Stimulated activated CD8-positive, alpha-beta memory T cell treated with anti-CD3 and anti-CD28 coated beads, Interleukin-15, amount 100 ng/mL, for 48 hours (primary cell): ENCODE data around the gene MARK3.

ENCODE experiments used
- DNase-seq, 2 donors: peaks; one replicate each; pipeline ENCODE4 v3.0.0-alpha.2; 2020; ENCODE audit warnings: low read depth in 2 of 2

The MARK3 gene

DNA sequence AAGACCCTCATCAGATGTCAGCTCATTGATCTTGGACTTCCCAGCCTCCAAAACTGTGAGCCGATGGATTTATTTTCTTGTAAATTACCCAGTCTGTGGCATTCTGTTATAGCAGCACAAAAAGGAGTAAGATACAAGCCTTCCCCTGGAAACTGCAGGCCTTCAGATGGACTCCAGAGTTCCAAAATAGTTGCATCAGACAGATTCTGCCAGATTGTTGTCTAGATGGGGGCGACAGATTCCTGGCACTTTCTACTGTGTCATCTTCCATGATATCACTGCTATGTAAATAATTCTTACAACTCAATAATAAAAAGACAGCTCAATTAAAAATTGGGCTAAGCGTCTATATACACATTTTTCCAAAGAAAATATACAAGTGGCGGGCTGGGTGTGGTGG, 17.2 kb upstream of the MARK3 start:
- no peak for DNase-seq

DNA sequence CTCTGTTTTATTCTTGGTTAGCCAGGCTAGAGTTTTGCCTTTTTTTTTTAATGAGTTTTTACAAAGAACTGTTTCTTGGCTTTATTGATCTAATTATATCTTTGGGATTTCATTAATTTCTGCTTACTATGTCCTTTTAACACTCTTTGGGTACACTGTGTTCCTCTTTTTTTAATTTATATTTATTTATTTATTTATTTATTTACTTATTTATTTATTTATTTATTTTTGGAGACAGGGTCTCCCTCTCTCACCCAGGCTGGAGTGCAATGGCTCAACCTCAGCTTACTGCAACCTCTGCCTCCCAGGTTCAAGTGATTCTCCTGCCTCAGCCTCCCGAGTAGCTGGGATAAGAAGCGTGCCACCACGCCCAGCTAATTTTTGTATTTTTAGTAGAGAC, 15.1 kb upstream of the MARK3 start:
- no peak for DNase-seq

DNA sequence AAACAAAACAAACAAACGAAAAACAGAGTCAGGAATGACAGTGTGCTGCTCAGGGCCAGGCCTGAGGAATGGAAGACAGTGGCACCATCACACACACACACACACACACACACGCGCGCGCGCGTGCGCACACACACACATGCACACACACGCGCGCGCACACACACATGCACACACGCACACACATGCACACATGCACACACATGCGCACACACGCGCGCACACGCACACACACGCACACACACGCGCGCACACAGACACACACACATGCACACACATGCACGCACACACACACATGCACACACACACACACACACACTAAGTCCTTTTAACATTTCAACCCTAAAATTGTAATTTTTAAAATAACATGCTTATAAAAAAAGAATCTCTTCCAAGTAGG, 13.2 kb upstream of the MARK3 start:
- no peak for DNase-seq

DNA sequence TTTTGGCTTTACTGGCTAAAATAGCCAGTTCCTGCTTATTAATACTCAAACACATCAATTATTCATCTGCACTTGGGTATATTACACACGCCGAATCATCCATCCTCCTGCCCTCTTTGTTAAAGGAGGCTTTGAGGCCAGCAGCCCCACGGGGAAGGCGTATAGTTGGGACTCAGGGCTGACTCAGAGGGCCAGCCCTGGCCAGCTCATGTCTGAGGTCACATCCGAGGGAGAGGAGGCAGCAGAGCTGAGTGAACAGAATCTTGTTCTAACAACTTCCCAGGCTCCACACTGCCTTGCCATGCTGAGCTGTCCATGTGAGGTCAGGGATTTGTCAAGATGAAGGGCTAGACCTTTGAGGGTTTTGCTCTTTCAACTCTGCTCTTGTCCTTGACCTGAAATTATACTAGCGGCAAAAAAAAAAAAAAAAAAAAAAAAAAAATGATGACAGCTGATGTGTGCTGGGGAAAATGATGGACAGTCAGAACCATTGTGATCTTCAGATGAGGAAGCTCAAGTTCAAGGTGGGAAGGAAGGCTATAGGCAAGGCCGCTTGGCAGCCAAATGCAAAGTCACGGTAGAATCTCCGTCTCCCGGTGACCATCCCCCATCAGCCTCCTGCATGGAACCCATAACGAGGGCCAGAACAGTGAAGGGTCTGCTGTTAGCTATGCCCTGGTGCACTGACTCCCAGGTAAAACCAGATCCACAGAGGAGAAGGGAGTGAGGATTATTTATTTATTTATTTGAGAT, 12.5 kb upstream of the MARK3 start:
- DNase-seq: peak in 1 of 2 donors; percentile 43

DNA sequence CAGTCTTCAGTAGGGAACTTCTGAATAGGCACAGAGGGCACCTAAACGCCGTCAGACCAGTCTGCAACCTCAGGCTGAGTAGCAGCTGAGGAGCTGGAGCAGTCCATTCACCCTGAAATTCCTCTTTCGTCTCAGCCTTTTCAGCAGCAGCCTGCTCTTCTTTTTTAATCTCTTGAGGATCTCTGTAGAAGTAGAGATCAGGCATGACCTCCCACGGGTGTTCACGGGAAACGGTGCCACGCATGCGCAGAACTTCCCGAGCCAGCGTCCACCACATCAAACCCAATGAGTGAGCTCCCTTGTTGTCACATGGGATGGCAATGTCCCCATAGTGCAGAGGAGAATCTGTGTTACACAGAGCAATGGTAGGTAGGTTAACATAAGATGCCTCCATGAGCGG, 11.1 kb upstream of the MARK3 start:
- no peak for DNase-seq

DNA sequence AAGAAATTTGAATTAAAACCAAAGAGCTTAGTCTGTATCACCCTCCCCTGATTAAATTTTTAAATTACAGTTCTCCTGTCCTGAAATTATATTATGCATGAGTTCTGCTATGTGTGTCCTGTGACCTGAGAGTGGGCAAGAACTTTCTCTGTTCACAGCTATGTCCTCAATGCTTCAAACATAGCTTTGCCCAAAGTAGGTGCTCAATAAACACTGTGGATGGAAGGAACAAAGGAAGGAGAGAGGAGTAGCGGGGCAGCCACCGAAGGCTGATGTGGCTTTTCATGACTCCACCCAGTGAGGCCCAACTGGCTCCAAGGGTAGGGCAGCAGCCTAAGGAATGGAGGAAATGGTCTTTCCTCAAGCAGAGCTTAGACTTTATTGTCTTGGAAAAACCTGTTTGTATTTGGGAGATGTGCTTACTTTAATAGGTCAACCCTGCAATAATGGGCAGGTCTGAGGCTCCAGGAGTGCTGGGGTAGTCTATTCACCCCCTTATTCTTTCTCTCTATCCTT, 7.6 kb upstream of the MARK3 start:
- DNase-seq: no peak

DNA sequence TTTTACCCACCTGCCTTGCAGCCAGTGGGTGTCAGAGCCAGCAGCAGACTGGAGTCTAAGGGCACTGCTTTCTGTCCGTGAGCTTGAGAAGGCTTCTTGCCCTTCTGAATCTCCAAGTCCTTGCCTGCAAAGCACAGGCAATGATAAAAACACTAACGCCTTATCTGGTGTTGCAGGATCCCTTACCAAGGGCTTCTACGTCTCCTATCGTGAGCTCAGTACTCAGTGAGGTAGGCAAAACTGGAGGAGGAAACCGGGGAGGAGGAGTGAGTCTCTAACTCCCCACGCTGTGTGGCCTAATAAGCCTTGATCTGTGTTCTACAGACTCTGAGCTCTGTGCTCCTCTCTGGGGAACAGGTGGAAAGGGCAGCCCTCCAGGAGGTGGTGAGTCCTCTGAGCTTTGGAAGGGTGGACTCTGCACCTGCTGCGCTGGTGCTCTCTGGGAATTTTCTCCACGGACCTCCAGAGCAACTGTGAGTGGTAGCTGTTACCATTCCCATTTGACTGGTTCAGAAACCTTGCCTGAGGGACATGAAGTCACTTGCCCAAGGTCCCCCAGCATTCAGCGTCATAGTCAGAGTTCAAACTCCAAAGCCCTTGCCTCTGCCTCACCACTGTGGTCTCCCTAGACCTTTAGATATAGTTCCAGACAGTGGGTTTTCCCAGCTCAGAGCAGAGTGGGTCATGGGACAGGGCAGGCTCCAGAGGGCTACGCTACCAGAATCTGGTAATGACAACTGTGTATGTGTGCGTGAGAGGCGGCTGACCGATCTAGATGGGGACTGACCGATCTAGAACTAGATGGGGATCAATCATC, 7.0 kb upstream of the MARK3 start:
- DNase-seq: no peak

DNA sequence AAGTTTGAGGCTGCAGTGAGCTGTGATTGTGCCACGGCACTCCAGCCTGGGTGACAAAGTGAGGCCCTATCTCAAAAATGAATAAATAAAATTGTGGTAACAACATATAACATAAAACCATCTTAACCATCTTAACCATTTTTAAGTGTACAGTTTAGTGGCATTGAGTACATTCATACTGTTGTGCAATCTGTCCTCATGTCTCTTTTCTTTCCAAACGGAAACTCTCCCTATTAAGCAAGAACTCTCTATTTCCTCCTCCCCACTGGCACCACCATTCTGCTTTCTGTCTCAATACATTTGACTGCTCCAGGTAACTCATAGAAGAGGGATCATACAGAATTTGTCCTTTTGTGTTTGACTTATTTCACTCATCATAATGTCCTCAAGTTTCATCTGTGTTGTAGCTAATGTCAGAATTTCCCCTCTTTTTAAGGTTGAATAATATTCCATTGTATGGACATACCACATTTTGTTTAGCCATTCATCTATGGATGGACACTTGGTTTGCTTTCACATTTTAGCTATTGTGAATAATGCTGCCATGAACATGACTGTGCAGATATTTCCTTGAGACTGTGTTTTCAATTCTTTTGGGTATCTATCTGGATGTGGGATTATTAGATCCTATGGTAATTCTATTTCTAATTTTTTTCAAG, 4.4 kb upstream of the MARK3 start:
- no peak for DNase-seq

DNA sequence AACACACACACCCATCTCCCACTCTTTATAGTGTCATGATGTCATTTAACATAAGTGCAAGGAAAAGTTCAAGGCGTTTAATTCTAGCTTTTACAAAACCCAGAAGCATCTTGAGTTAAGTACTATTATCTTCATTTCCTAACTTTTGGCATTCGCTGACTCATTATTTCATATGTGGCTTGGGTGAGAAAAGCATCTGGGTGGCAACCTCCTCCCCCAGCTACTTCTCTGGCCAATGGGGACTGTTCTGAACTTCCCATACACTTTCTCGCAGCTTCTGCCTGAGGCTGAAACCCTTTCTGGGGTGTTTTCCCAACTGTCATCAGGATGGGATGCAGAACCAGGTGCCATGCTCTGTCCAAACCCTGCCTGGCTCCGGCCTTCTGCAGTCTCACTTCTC, 2.8 kb upstream of the MARK3 start:
- no peak for DNase-seq

DNA sequence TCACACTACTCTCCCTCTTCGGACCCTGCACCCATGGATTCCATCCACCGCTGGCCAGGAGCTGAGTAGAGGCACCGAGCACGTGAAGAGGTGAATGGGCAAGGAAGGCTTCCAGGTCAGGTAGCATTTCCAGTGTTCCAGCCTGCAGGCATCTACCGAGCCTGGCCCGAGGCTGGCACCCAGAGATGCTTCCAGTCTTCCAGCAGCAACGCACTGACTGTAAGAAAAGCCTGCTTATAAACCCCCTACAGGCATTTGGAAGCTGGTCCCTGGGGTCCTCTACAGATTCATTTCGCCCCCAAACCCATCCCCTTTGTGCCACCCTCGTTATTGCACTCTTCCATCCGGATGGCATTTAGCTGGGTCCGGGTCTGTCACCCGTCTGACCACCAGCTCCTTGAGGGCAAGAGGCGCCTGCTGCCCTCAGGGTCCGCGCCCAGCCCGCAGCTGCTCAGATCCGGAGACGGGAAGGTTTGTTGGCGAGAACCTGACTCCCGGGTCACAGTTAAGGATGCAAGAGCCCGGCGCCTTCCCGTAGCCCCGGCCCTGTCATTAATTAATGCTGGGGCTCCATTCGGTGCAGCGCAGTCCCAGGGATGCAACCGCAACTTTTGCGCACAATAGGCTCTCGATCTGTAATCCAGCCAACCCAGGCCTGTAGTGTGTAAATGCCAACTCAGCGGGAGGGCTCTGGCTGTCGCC, 614 bp upstream of the MARK3 start:
- no peak for DNase-seq

DNA sequence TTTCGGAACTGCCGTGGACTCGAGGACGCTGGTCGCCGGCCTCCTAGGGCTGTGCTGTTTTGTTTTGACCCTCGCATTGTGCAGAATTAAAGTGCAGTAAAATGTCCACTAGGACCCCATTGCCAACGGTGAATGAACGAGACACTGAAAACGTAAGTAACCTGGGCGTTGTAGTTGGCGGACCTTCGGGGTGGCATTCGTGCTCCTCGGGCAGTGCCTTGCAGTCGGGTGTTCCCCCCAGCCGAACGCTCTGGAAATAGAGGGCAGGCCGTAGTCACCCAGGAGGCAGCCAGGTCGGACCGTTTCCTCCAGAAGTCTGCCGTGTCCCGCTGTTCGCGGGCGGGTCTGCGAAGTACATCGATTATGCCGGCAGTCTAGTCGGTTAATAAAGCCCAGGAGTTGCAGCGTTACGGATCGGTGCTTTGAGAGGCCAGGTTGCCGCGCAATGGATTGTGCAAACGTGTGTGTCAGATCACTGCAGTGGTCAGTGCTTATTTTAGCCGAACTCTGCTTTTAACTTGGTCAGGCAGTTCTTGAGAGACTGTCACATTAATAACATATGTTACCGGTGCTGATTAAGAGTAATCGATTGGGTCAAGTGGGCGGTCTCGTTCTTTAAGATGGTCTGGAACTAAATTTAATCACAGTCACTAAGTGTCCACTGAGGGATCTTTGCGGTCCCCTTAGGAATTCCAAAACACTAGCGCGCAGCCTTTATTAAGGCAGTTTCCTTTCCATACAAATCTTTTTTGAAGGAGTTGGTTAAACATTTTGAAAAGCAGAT, 906 bp downstream of the MARK3 start:
- peak in 1 of 2 donors; percentile 8 for DNase-seq

DNA sequence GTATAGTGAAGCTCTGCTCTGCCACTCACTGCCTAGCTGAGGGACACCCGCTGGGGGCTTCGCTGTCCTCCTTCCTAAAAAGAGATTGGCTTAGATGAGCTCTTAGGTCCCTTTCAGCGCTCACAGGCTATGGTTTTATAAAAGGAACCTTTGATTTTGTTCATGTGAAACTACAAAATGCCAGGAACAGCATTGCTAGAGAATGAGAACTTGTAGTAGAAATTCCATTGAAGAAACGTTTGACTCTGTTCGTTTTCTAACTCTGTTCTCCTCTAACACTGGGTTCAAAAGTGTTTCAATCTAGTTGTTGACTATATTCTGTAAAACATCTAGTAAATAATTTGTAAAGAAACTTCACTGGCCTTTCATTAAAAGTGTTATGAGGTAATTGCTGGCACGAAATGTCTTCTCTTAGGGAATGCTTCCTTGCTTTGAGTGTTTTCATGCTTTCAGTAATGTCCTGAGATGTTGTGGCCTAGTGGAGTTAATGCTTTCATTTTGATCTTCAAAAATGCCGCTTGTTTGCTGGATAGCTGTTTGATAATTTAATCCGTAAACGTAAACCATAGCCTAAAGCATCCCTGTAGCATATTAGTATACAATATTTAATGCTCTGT, 1.6 kb downstream of the MARK3 start:
- DNase-seq: no peak

DNA sequence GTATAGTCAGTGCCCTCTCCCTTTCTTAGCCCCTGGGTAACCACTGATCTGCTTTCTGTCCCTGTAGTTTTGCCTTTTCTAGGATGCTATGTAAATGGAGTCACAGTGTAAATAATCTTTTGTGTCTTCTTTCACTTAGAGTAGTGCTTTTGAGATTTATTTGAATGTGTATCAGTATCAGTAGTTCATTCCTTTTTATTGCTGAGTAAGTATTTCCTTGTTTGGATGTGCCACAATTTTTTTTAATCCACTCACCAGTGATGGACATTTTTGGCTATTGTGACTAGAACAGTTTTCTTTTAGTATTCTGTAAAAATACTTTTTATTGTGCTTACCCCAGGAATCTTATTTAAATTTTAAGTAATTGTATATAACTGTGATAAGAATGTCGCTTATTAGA, 3.4 kb downstream of the MARK3 start:
- DNase-seq: no peak

DNA sequence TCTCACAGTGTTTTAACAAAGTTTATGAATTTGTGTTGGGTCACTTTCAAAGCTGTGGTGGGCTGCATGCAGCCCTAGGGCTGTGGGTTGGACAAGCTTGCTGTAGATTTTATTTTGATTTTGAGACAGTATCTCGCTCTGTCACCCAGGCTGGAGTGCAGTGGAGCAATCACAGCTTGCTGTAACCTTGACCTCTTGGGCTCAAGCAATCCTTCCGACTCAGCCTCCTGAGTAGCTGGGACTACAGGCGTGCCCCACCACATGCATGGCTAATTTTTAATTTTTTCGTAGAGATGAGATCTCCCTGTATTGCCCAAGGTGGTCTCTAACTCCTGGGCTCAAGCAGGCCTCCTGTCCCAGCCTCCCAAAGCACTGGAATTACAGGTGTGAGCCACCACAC, 5.4 kb downstream of the MARK3 start:
- no peak for DNase-seq

DNA sequence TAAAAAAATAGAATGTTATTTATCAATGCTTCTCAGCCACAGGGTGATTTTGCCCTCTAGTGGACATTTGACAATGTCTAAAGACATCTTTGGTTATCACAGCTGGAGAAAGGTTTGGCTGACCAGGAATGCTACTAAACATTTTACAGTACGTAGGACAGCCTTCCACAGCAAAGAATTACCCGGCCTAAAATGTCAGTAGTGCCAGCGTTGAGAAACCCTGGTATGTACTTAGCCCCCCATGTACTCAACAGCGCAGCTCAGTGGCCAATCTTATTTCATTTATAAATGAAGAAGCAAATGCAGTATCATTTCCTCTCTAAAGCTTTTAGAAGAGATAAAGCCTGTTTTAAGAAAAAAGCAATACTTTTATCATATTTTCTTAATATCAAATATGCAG, 5.8 kb downstream of the MARK3 start:
- DNase-seq: no peak

DNA sequence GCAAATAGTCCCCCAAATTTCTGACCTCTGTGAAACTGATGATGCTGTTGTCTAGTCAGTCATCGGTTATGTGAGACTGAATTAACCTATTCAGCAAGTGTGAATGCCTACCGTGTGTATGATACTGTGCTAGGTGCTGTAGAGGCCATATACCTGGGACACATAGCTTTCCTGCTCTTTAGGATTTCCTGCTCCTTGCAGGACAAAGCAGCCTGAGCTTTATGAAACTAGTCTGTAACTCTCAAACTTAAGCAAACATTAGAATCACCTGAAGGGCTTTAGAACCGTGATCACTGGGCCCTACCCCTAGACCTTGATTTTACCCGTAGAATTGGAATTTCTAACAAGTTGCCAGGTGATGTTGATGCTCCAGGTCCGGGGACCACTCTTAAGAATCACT, 6.9 kb downstream of the MARK3 start:
- DNase-seq: no peak

DNA sequence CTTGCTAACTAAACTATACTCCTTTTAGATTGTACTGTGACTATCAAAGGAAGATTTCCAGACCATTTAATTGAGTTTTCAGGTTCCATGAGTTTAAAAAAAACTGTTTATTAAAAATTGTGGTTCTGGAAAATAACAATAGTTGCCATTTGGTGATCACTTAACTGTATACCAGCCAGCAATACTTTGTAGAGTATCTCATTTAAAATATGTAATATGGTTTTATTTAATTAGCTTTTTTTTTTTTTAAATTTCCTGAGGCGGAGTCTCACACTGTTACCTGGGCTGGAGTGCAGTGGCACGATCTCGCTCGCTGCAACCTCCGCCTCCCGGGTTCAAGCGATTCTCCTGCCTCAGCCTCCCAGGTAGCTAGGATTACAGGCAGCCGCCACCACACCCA, 7.4 kb downstream of the MARK3 start:
- DNase-seq: no peak

DNA sequence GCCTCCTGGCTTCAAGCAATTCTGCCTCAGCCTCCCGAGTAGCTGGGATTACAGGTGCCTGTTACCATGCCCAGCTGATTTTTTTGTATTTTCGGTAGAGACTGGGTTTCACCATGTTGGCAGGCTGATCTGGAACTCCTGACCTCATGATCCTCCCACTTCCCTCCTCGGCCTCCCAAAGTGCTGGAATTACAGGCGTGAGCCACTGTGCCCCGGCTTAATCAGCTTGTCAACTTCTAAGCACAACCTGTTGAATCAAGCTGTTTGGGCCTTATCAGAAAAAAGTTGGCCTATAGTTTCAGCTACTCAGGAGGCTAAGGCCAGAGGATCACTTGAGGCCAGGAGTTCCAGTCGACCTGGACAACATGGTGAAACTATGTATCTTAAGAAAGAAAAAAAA, 7.9 kb downstream of the MARK3 start:
- no peak for DNase-seq

DNA sequence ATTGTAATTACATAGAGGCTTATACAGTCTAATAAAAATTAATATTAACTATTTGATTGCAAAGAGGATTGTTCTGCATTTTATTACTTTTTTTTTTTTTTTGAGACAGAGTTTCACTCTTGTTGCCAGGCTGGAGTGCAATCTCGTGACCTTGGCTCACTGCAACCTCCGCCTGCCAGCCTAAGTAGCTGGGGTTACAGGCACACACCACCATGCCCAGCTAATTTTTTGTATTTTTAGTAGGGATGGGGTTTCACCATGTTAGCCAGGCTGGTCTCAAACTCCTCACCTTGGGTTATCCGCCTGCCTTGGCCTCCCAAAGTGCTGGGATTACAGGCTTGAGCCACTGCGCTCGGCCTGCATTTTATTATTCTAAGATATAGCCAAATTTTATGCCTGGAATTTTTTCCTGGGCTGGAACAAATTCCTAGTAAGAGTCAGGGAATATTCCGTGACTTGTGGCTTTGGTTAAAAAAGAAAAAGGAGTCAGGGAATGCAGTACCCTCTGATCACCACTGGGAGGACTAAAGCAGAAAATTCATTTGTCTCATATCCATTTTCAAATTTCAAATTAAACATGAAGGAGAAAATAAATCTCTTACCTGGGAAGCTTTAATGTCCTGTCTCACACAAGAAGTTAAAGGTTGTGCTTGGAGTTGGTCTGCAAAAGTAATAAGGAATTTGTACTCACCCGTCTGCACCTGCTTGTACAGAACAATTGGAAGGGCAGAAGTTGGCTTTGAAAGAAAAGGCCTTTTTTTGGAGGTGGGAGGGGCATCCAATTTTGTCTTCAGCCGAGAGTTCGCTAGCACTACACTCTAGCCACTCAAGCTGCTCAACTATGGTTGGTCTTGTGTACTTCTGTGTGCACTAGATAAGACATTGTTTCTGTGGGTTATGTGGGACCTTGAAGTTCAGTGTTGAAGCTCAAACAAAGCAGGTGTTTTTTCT, 8.7 kb downstream of the MARK3 start:
- no peak for DNase-seq

DNA sequence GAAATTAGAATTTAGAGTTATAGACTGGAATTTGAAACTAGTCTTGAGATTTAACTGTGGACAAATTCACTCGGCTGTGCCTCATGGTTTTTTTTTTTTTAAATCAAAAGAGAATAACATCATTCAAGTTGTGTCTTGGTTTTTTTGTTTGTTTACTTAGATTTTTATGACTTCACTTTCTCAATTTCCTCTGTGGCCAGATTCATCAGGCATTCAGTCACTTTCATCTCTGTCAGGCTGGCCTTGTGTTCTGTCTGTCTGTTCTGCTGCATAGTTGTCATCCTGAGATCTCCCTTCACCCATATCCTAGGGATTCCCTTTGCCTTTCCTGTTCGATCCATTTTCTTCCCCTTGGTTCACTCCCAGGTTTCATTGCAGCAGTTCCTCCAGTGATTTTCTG, 10.0 kb downstream of the MARK3 start:
- no peak for DNase-seq
